ENCODE measurements around the gene TBC1D9B. TPM values are rescaled to one million over a fixed set of nuclear protein-coding genes. Genes with fewer than 3 reads are reported as not detected.
A peak's percentile ranks its signal among the peaks of the same experiment; 100 is the strongest.

TBC1D9B gene
- total and polyA plus RNA-seq, 2 of the 13 experiments (the other 11 are each of a cell fraction or from before 2014, with no cell fraction given): 35.0 to 50.0 TPM

DNA sequence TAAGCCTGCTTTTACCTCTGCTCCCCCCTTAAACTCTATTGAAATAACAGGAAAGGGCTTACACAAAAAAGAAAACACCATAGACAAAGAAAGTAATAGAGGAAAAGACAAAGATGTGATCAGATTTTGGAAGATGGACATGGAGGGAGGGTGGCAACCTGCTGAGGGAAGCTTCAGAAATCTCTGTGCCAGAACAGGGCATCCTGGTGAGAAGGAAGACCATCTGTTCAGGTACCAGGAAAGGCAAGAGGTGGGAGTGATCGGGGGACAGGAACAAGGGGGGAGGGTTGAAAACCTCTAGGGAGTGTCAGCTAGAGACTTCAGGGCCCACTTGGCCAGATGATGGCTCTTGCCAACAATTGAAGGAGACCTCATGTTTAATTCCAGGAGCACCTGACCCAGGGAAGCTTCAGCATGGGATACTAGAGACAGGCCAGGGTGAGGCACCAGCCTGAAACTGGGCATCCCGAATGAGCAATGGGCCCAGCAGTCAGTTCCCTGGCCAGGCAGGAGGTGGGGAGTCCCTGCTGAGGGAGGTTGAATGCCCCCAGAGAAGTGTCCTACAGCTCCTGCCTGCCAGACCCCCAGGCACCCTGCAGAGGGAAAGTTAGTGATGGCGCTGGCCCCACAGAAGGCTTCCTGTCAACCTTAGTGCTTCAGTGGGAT lies 78.8 kb downstream of the TBC1D9B start (continued):
- no peak for TF ChIP-seq CCAR2 (optimal IDR thresholded peaks at IDR 0.05; ENCODE audit: low read depth, low read length)
- peak; percentile 13; the same call in 1 of the 2 replicates for TF ChIP-seq POLR2AphosphoS5 (IDR thresholded peaks at IDR 0.05; ENCODE audit: low read depth, low read length)

DNA sequence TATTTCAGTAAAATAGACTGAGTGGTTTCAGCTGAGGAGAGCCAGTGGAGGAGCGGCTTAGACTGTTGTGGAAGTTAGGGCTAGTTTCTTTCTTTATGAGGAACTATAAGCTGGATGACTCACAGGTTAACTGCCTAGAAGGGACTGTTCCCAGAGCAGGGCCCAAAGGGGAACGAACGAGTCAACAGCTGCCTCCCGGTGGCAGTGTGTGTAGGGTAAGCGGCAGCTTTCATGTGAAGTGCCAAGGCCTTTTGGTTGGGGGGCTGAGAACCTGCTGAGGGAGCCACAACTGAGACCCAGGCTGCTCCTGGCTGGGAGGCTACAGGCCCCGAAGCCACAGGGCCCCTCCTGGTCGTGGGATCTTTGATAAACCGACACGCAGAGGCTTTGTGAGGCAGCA lies 80.0 kb downstream of the TBC1D9B start:
- no peaks in the 10 kb centered on the region for H3K9me3 ChIP-seq (ENCODE audit: low read length)
- peaks cover 27% of the 10 kb centered on the region for H3K79me2 ChIP-seq (ENCODE audit: insufficient read depth, low read length)
- BruUV-seq (replicated peaks): no TSS peak
- H3K4me2 ChIP-seq (ENCODE audit: low read depth, low read length): no peak overlapping the region
- peaks cover 37 to 80% of the 10 kb centered on the region in 2 experiments for H3K36me3 ChIP-seq (replicated peaks in 1 of 2; ENCODE audit: control insufficient read depth in 1 of 2, insufficient read depth in 2 of 2, low read length in 2 of 2)
- H3K4me3 ChIP-seq (replicated peaks in 1 of 3; ENCODE audit: insufficient read depth in 1 of 3, low read depth in 2 of 3, low read length in 3 of 3): no peak overlapping the region
- H3K27me3 ChIP-seq (ENCODE audit: control insufficient read depth in 1 of 2, insufficient read depth in 2 of 2, low read length in 2 of 2): no peaks in the 10 kb centered on the region
- ChIA-PET CTCF (ENCODE audit: low intra/inter-chr PET ratio, low total read pairs) (no interaction called here), POLR2A (interaction anchor here (0.8 to 1.1 kb wide), 2 partner anchors 22 to 26 kb away, joined by 3 to 4 read pairs; no protein-coding TSS in a partner anchor)
- H3K4me1 ChIP-seq (ENCODE audit: insufficient read depth, low read length): peaks cover 76% of the 10 kb centered on the region
- H3K27ac ChIP-seq (ENCODE audit: extremely low read length, insufficient read depth, low read length): peak overlapping the region; percentile 38
- no peak overlapping the region for H2AFZ ChIP-seq (ENCODE audit: low read length)
- FAIRE-seq (no peak), DNase-seq (ENCODE audit: low spot score) (no peak), ATAC-seq (no peak)
- in situ Hi-C loops (cut with HindIII; ENCODE audit: extremely low pct_ligation_motif_present, low pct_unique_long_range_greater_than_20kb): no loop called here
- no peak overlapping the region for H3K9ac ChIP-seq (ENCODE audit: insufficient read depth, low read depth, low read length)
- 94% methylated on average over 8 of the region's 9 CpGs for WGBS (ENCODE audit: low lambda C conversion rate)
- intact Hi-C loops (cut with micrococcal nuclease; ENCODE audit: unreplicated experiment): loop anchor here (2.0 kb wide), 1 partner anchor 23 kb away; no protein-coding TSS in a partner anchor
- peaks cover 45% of the 10 kb centered on the region for H4K20me1 ChIP-seq (ENCODE audit: insufficient read depth, low read length)
- TF ChIP-seq HNRNPL (IDR thresholded peaks at IDR 0.05; ENCODE audit: low read depth, low read length) (0 out of 2 replicates have a peak, but pooled peaks have one; percentile 11), AGO2 (optimal IDR thresholded peaks at IDR 0.05; ENCODE audit: low read depth, low read length) (peak; percentile 87), ZBTB38 (CRISPR knock-in tag; IDR thresholded peaks at IDR 0.05) (peak; percentile 63; the same call in 1 of the 2 replicates), POLR2AphosphoS2 (IDR thresholded peaks at IDR 0.05; ENCODE audit: low read depth, low read length) (0 out of 2 replicates have a peak, but pooled peaks have one; percentile 51), RBM22 (optimal IDR thresholded peaks at IDR 0.05; ENCODE audit: low read length) (peak; percentile 77), FOSL2 (CRISPR knock-in tag; IDR thresholded peaks at IDR 0.05) (peak; percentile 61), POLR2G (IDR thresholded peaks at IDR 0.05; ENCODE audit: low read depth, low read length) (peak; percentile 48; the same call in 1 of the 2 replicates)
- TF ChIP-seq, protein P1, sequence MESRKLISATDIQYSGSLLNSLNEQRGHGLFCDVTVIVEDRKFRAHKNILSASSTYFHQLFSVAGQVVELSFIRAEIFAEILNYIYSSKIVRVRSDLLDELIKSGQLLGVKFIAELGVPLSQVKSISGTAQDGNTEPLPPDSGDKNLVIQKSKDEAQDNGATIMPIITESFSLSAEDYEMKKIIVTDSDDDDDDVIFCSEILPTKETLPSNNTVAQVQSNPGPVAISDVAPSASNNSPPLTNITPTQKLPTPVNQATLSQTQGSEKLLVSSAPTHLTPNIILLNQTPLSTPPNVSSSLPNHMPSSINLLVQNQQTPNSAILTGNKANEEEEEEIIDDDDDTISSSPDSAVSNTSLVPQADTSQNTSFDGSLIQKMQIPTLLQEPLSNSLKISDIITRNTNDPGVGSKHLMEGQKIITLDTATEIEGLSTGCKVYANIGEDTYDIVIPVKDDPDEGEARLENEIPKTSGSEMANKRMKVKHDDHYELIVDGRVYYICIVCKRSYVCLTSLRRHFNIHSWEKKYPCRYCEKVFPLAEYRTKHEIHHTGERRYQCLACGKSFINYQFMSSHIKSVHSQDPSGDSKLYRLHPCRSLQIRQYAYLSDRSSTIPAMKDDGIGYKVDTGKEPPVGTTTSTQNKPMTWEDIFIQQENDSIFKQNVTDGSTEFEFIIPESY (CRISPR knock-in tag; IDR thresholded peaks at IDR 0.05): peak; percentile 44; the same call in 1 of the 2 replicates
- TF ChIP-seq, protein P2, sequence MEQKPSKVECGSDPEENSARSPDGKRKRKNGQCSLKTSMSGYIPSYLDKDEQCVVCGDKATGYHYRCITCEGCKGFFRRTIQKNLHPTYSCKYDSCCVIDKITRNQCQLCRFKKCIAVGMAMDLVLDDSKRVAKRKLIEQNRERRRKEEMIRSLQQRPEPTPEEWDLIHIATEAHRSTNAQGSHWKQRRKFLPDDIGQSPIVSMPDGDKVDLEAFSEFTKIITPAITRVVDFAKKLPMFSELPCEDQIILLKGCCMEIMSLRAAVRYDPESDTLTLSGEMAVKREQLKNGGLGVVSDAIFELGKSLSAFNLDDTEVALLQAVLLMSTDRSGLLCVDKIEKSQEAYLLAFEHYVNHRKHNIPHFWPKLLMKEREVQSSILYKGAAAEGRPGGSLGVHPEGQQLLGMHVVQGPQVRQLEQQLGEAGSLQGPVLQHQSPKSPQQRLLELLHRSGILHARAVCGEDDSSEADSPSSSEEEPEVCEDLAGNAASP (CRISPR knock-in tag; IDR thresholded peaks at IDR 0.05; ENCODE audit: borderline replicate concordance): no peak
- TF ChIP-seq, protein P3, sequence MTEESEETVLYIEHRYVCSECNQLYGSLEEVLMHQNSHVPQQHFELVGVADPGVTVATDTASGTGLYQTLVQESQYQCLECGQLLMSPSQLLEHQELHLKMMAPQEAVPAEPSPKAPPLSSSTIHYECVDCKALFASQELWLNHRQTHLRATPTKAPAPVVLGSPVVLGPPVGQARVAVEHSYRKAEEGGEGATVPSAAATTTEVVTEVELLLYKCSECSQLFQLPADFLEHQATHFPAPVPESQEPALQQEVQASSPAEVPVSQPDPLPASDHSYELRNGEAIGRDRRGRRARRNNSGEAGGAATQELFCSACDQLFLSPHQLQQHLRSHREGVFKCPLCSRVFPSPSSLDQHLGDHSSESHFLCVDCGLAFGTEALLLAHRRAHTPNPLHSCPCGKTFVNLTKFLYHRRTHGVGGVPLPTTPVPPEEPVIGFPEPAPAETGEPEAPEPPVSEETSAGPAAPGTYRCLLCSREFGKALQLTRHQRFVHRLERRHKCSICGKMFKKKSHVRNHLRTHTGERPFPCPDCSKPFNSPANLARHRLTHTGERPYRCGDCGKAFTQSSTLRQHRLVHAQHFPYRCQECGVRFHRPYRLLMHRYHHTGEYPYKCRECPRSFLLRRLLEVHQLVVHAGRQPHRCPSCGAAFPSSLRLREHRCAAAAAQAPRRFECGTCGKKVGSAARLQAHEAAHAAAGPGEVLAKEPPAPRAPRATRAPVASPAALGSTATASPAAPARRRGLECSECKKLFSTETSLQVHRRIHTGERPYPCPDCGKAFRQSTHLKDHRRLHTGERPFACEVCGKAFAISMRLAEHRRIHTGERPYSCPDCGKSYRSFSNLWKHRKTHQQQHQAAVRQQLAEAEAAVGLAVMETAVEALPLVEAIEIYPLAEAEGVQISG (CRISPR knock-in tag; IDR thresholded peaks at IDR 0.05): 0 out of 2 replicates have a peak, but pooled peaks have one; percentile 14
- TF ChIP-seq, protein P4, sequence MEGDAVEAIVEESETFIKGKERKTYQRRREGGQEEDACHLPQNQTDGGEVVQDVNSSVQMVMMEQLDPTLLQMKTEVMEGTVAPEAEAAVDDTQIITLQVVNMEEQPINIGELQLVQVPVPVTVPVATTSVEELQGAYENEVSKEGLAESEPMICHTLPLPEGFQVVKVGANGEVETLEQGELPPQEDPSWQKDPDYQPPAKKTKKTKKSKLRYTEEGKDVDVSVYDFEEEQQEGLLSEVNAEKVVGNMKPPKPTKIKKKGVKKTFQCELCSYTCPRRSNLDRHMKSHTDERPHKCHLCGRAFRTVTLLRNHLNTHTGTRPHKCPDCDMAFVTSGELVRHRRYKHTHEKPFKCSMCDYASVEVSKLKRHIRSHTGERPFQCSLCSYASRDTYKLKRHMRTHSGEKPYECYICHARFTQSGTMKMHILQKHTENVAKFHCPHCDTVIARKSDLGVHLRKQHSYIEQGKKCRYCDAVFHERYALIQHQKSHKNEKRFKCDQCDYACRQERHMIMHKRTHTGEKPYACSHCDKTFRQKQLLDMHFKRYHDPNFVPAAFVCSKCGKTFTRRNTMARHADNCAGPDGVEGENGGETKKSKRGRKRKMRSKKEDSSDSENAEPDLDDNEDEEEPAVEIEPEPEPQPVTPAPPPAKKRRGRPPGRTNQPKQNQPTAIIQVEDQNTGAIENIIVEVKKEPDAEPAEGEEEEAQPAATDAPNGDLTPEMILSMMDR (CRISPR knock-in tag; IDR thresholded peaks at IDR 0.05): 0 out of 2 replicates have a peak, but pooled peaks have one; percentile 7

All from HepG2 (cell line).